ENCODE data around the gene CEP126.

GRCh38 chr11:102026217-102026616 is 111.4 kb downstream of the CEP126 start:
- TF ChIP-seq, protein P1, sequence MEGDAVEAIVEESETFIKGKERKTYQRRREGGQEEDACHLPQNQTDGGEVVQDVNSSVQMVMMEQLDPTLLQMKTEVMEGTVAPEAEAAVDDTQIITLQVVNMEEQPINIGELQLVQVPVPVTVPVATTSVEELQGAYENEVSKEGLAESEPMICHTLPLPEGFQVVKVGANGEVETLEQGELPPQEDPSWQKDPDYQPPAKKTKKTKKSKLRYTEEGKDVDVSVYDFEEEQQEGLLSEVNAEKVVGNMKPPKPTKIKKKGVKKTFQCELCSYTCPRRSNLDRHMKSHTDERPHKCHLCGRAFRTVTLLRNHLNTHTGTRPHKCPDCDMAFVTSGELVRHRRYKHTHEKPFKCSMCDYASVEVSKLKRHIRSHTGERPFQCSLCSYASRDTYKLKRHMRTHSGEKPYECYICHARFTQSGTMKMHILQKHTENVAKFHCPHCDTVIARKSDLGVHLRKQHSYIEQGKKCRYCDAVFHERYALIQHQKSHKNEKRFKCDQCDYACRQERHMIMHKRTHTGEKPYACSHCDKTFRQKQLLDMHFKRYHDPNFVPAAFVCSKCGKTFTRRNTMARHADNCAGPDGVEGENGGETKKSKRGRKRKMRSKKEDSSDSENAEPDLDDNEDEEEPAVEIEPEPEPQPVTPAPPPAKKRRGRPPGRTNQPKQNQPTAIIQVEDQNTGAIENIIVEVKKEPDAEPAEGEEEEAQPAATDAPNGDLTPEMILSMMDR (IDR thresholded peaks at IDR 0.05), result no peak
- TF ChIP-seq EP300 (IDR thresholded peaks at IDR 0.05), result peak in 1 of 4 donors; percentile 90
- TF ChIP-seq POLR2A (IDR thresholded peaks at IDR 0.05), result no peak
